ENCODE results near the gene RMND1.

The RMND1 gene

Small RNAs within 50 kb of the gene (small RNA-seq; reads per million reads assigned to genes)
- 0 reads per million in 2 experiments for gene RF00019

Data from SK-N-DZ (cell line).